Measurements from ENCODE around the gene KRTAP2-4. TPM values are rescaled to one million over a fixed set of nuclear protein-coding genes. Genes with fewer than 3 reads are reported as not detected.
"Not testable (repeated sequence)": the region's sequence is repeated elsewhere in the genome, so short reads cannot be mapped to it uniquely, and the experiment has no call there.

Gene KRTAP2-4
- total RNA-seq, 1 donor from 2014 or later = not detected

DNA sequence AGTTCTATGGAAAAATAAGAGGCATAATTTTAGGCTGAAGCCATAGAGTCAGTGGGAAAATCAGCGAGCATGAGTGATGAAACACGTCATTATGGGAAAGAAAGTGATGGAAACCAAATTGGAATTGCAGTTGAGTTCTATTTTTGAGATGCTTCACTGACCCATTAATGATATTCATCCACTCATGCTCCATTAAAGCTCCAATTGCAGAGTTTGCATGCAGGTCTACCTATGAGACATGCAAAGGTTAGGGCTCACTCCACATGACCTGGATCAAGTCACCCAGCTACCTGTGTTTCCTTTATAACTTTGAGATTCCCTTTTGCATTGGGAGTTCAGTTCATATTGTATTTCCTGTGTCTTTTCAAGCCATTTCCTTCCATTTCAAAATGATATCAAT lies 8.0 kb upstream of the KRTAP2-4 start:
- no peak for DNase-seq (ENCODE audit: low spot score)
- no peak for ATAC-seq

DNA sequence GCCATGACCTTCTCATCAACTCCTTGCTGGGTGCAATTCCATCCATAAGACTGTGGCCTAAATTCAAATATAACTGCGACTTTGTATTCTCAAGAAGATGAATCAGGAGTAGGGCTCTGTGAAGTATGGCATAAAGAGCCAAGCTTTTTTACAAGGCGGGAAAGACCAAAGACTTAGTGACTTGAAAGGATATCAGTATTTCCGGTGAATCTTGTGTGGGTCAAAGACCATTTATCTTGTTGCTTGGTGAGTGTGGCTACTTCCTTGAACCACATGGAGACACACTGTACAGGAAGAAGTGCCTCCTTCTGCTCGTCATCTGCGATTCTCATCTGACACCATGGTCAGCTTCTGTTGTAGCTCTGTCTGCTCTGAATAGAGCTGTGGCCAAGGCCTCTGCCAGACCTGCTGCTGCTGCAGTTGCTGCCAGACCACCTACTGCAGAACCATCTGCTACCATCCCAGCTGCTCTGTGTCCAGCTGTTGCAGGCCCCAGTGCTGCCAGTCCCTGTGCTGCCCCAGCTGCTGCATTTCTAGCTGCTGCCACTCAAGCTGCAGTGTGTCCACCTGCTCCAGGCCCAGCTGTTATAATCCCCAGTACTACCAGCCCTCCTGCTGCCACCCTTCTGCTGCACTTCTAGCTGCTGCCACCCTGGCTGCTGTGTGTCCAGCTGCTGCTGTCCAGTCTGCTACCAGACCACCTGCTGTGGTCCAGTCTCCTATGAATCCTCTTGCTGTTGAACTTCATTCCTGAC lies 6.1 kb upstream of the KRTAP2-4 start:
- ATAC-seq = no peak
- no peak for DNase-seq (ENCODE audit: low spot score)

GRCh38 chr17:41069031-41069430 lies 3.4 kb upstream of the KRTAP2-4 start:
- ATAC-seq (no peak), DNase-seq (ENCODE audit: low spot score) (no peak)

GRCh38 chr17:41067281-41067680 lies 1.6 kb upstream of the KRTAP2-4 start:
- ATAC-seq (no peak), DNase-seq (ENCODE audit: low spot score) (no peak)

- ATAC-seq = not testable (repeated sequence)
Measured at GRCh38 chr17:41065016-41065689, 526 bp downstream of the KRTAP2-4 start.

GRCh38 chr17:41064301-41064700 lies 1.4 kb downstream of the KRTAP2-4 start:
- no peak for ATAC-seq
- DNase-seq (ENCODE audit: low spot score) = no peak

More at GRCh38 chr17:41065016-41065689, 526 bp downstream of the KRTAP2-4 start:
- not testable (repeated sequence) for DNase-seq (ENCODE audit: low spot score)

DNA sequence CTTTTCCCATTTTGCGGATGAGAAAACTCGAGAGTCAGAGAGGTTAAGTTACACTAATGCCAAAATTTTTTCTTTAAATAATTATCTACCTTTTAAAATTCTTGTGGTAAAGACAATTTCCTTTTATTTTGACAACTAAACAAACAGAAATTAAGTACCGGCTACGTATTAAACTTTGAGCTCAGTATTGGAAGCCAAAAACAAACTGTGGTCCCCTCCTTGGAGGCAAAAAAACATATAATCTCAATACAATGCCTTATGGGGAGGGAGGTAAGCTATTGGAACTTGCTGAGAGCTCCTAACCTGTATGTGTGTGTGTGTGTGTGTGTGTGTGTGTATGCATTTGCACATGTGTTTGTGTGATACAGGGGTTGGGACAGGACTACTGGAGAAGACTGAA lies 2.2 kb downstream of the KRTAP2-4 start:
- ATAC-seq (no peak), DNase-seq (ENCODE audit: low spot score) (no peak)

- no peak for DNase-seq (ENCODE audit: low spot score)
- ATAC-seq = no peak
Measured at GRCh38 chr17:41061964-41062363, 3.7 kb downstream of the KRTAP2-4 start.

GRCh38 chr17:41060052-41060604 lies 5.6 kb downstream of the KRTAP2-4 start, which contains the start of gene KRTAP2-3:
TSS of gene KRTAP2-3 (minus strand) at chr17:41060114. CDS start at chr17:41060050, 64 bp downstream.
- no peak for ATAC-seq
- no peak for DNase-seq (ENCODE audit: low spot score)

- ATAC-seq; DNase-seq (ENCODE audit: low spot score): not testable (repeated sequence)
Measured at GRCh38 chr17:41059276-41060051, 6.2 kb downstream of the KRTAP2-4 start.

GRCh38 chr17:41058741-41059140 lies 6.9 kb downstream of the KRTAP2-4 start:
- ATAC-seq = no peak
- no peak for DNase-seq (ENCODE audit: low spot score)

GRCh38 chr17:41057547-41057946 lies 8.1 kb downstream of the KRTAP2-4 start:
- no peak for ATAC-seq

GRCh38 chr17:41055130-41055529 lies 10.5 kb downstream of the KRTAP2-4 start, which contains the start of gene KRTAP2-2:
TSS of gene KRTAP2-2 (minus strand) at chr17:41055230. CDS start at chr17:41055211, 19 bp downstream.
- not testable (repeated sequence) for ATAC-seq; DNase-seq (ENCODE audit: low spot score)

More at GRCh38 chr17:41057547-41057946, 8.1 kb downstream of the KRTAP2-4 start:
- DNase-seq (ENCODE audit: low spot score) = no peak

DNA sequence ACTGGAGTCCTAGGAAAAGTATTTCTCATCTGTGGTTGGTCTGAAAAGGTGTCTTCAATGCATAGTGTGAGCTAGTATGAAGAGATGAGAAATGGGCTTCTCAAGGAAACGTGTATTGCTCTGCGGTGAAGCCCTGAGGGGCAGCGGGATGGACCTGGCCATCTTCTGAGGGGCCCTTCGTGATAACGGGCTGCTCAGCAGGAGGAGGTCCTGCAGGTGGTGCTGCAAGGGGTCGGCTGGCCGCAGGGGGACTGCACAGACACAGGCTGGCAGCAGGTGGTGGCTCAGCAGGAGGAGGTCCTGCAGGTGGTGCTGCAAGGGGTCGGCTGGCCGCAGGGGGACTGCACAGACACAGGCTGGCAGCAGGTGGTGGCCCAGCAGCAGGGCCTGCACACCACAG lies 11.1 kb downstream of the KRTAP2-4 start:
- ATAC-seq; DNase-seq (ENCODE audit: low spot score): not testable (repeated sequence)

- ATAC-seq (no peak), DNase-seq (ENCODE audit: low spot score) (no peak)
Measured at GRCh38 chr17:41054025-41054424, 11.7 kb downstream of the KRTAP2-4 start.

DNA sequence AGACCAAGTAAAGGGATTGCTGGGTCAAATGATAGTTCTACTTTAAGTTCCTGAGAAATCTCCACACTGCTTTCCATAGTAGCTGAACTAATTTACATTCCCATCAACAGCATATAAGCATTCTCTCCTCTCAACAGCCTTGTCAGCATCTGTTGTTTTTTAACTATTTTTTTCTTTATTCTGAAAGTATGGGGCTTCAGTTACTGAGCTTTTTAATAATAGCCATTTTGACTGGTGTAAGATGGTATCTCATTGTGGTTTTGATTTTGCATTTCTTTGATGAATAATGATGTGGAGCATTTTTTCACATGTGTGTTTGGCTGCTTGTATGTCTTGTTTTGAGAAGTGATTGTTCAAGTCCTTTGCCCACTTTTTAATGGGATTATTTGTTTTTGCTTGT lies 13.1 kb downstream of the KRTAP2-4 start:
- DNase-seq (ENCODE audit: low spot score) = no peak
- no peak for ATAC-seq

DNA sequence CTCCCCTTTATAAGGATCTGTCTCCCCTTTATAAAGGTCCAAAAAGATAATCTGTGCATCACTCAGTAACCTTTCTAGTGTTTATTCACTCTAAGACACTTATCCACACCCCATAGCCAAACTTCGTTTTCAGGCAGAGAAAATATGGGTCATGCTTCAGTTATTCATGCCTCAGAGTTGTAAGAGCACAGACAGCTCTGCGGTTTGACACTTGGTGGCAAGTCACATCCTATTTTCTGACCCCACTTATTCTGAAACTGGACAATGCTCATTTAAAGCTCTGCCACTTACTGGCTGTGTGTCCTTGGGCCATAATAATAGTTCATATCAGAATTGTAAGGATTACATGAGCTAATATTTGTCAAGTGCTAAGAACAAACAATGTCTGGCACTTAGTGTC lies 16.6 kb downstream of the KRTAP2-4 start:
- no peak for ATAC-seq
- no peak for DNase-seq (ENCODE audit: low spot score)

- ATAC-seq (no peak), DNase-seq (ENCODE audit: low spot score) (no peak)
Measured at GRCh38 chr17:41048441-41048840, 17.2 kb downstream of the KRTAP2-4 start.

- not testable (repeated sequence) for ATAC-seq; DNase-seq (ENCODE audit: low spot score)
Measured at GRCh38 chr17:41046735-41047465, 18.8 kb downstream of the KRTAP2-4 start, which contains the start of gene KRTAP2-1. TSS of gene KRTAP2-1 (minus strand) at chr17:41047316. CDS start at chr17:41047267, 49 bp downstream.

DNA sequence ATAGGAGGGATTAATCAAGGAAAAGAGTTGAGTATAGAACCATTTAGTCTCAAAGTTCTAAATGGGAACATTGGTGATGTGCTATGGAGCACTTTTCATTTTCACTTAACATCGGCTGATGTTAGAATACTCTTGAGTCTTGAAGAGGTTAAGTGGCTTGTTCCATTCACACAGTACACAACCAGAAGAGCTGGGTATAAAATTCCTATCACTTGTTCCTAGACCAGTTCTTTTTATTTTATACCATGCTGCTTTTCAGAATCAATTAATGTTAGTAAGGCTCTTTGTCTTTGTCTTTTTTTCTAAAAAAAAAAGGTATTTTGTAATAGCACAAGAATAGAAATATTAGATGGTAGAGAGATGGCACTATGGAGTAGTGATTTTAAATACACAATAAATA lies 22.7 kb downstream of the KRTAP2-4 start:
- ATAC-seq = no peak
- DNase-seq (ENCODE audit: low spot score) = no peak

All from left lobe of liver (tissue), 2 donors.